CD1c-positive myeloid dendritic cell (primary cell): ENCODE results near the gene AGO1.
"Not testable (repeated sequence)": the region's sequence is repeated elsewhere in the genome, so short reads cannot be mapped to it uniquely, and the experiment has no call there.

Source experiments
- DNase-seq: peaks from one replicate; pipeline ENCODE4 v3.0.0-alpha.2; 2016; ENCODE audit errors: extremely low spot score

The AGO1 gene

GRCh38 chr1:35915693-35916092 lies 32.7 kb downstream of the AGO1 start:
- DNase-seq, result no peak

GRCh38 chr1:35923791-35924221 lies 40.8 kb downstream of the AGO1 start:
- no peak for DNase-seq

- no peak for DNase-seq
These were observed 41.8 kb downstream of the AGO1 start for GRCh38 chr1:35924838-35925237.

- no peak for DNase-seq
These were observed 42.7 kb downstream of the AGO1 start for GRCh38 chr1:35925741-35926140.

- DNase-seq, result no peak
These were observed 44.5 kb downstream of the AGO1 start for GRCh38 chr1:35927472-35927871.

- DNase-seq, result no peak
These were observed 47.0 kb downstream of the AGO1 start for GRCh38 chr1:35929730-35930592.

- peak; percentile 95 for DNase-seq
These were observed 47.8 kb downstream of the AGO1 start, which contains the start of gene AGO3 for GRCh38 chr1:35930593-35931445. Gene AGO3 (plus strand): TSS chr1:35931105. CDS start chr1:35931427, 322 bp downstream.

- DNase-seq, result peak; percentile 14
These were observed 48.6 kb downstream of the AGO1 start for GRCh38 chr1:35931446-35932157.

GRCh38 chr1:35932158-35932636 lies 49.2 kb downstream of the AGO1 start:
- peak; percentile 14 for DNase-seq

- peak; percentile 15 for DNase-seq
These were observed 49.9 kb downstream of the AGO1 start for GRCh38 chr1:35932941-35933340.

GRCh38 chr1:35935442-35936388 lies 52.7 kb downstream of the AGO1 start:
- DNase-seq, result no peak

GRCh38 chr1:35936838-35937237 lies 53.8 kb downstream of the AGO1 start:
- DNase-seq, result peak; percentile 54

GRCh38 chr1:35939484-35939883 lies 56.5 kb downstream of the AGO1 start:
- DNase-seq, result no peak

- DNase-seq, result no peak
These were observed 62.3 kb downstream of the AGO1 start for GRCh38 chr1:35945327-35945726.

- no peak for DNase-seq
These were observed 64.5 kb downstream of the AGO1 start for GRCh38 chr1:35947547-35947946.

GRCh38 chr1:35958558-35958957 lies 75.5 kb downstream of the AGO1 start:
- DNase-seq, result no peak

- DNase-seq, result no peak
These were observed 76.3 kb downstream of the AGO1 start for GRCh38 chr1:35959304-35959703.

GRCh38 chr1:35962952-35963351 lies 79.9 kb downstream of the AGO1 start:
- DNase-seq, result no peak

GRCh38 chr1:35964277-35964676 lies 81.3 kb downstream of the AGO1 start:
- DNase-seq, result not testable (repeated sequence)

- no peak for DNase-seq
These were observed 85.4 kb downstream of the AGO1 start for GRCh38 chr1:35968396-35968795.

GRCh38 chr1:35971601-35972000 lies 88.6 kb downstream of the AGO1 start:
- no peak for DNase-seq
